K562 (cell line): ENCODE data around the gene GEMIN5. TPM values are rescaled to one million over a fixed set of nuclear protein-coding genes. Genes with fewer than 3 reads are reported as not detected.

ENCODE experiments used
- CREM ChIP-seq: IDR thresholded peaks from 2 replicates; pipeline ENCODE4 v1.6.1; 2014; ENCODE audit warnings: antibody characterized with exemption, low read depth
- NFXL1 ChIP-seq: fragments of 450-650 bp; formaldehyde crosslinking; IDR thresholded peaks from 2 replicates; pipeline ENCODE4 v1.4.0; 2021; ENCODE audit warnings: mild to moderate bottlenecking
- RBBP5 ChIP-seq: fragments of 200-600 bp; sonication (generic); IDR thresholded peaks from 2 replicates; pipeline ENCODE4 v1.6.1; 2012; ENCODE audit warnings: borderline replicate concordance, mild to moderate bottlenecking, low read length, control low read depth, inconsistent platforms; ENCODE audit not compliant: insufficient read depth, poor library complexity, severe bottlenecking
- RBFOX2 ChIP-seq: fragments of 200-400 bp; formaldehyde crosslinking; IDR thresholded peaks from 2 replicates; pipeline ENCODE4 v1.6.1; 2017; ENCODE audit warnings: low read depth, mild to moderate bottlenecking, low read length, moderate library complexity
- SOX6 ChIP-seq: fragments of 450-650 bp; IDR thresholded peaks from 2 replicates; pipeline ENCODE4 v1.6.1; 2014; ENCODE audit warnings: mild to moderate bottlenecking
- TCF7 ChIP-seq: sonication (generic); IDR thresholded peaks from 2 replicates; pipeline ENCODE4 v1.6.1; 2016; ENCODE audit warnings: antibody characterized with exemption, borderline replicate concordance
- TEAD4 ChIP-seq, 2 experiments: sonication (generic) in 1 of 2; formaldehyde crosslinking in 1 of 2; IDR thresholded peaks; 2 replicates each; pipeline versions ENCODE4 v1.6.1 to v1.8.0; 2012 to 2022; ENCODE audit warnings: borderline replicate concordance in 1 of 2, inconsistent platforms in 1 of 2, low read length in 1 of 2, mild to moderate bottlenecking in 1 of 2, missing genetic modification reagents in 1 of 2
- polyA plus RNA-seq, 8 experiments: library from polyadenylated mRNA; depleted of rRNA in 4 of 8; stranded (reverse) in 5 of 8; unstranded in 3 of 8; fragments of >200 nt; fragmentation: Nextera tagmentation in 2 of 8; fragmentation: Illumina TruSeq in 1 of 8; extraction: Ambion mirVana in 2 of 8; extraction: Trizol in 1 of 8; gene quantifications; 2 replicates each; pipeline versions ENCODE4 v1.2.1 to v1.2.3, GENCODE V29; 2011 to 2014; ENCODE audit warnings: inconsistent platforms in 1 of 8, missing spikeins in 1 of 8
- total RNA-seq, 7 experiments: library from RNA; depleted of rRNA in 6 of 7; stranded (reverse); fragments of >200 nt in 6 of 7; fragmentation: Illumina TruSeq in 2 of 7; extraction: Trizol in 2 of 7; gene quantifications; 2 replicates each; pipeline versions ENCODE4 v1.2.1 to v1.2.3, GENCODE V29; 2011 to 2021; ENCODE audit warnings: low replicate concordance in 1 of 7
- TF ChIP-seq, protein P1 (sequence below): fragments of 450-650 bp; IDR thresholded peaks from 2 replicates; pipeline ENCODE4 v1.6.1; 2016; ENCODE audit warnings: antibody characterized with exemption
- TF ChIP-seq, protein P2 (sequence below): sonication (generic); formaldehyde crosslinking; IDR thresholded peaks from 2 replicates; pipeline ENCODE4 v1.9.0; 2022; ENCODE audit warnings: mild to moderate bottlenecking, missing genetic modification reagents
- TF ChIP-seq, protein P3 (sequence below): fragments of 200-800 bp; sonication (Bioruptor generic); IDR thresholded peaks from 2 replicates; pipeline ENCODE4 v1.6.1; 2017; ENCODE audit warnings: missing genetic modification characterization, missing compliant biosample characterization

Gene GEMIN5
- total and polyA plus RNA-seq, 9 of the 15 experiments (the other 6 are each of a cell fraction or from before 2014, with no cell fraction given), result 10.3 to 48.2 (median 34.7) TPM

DNA sequence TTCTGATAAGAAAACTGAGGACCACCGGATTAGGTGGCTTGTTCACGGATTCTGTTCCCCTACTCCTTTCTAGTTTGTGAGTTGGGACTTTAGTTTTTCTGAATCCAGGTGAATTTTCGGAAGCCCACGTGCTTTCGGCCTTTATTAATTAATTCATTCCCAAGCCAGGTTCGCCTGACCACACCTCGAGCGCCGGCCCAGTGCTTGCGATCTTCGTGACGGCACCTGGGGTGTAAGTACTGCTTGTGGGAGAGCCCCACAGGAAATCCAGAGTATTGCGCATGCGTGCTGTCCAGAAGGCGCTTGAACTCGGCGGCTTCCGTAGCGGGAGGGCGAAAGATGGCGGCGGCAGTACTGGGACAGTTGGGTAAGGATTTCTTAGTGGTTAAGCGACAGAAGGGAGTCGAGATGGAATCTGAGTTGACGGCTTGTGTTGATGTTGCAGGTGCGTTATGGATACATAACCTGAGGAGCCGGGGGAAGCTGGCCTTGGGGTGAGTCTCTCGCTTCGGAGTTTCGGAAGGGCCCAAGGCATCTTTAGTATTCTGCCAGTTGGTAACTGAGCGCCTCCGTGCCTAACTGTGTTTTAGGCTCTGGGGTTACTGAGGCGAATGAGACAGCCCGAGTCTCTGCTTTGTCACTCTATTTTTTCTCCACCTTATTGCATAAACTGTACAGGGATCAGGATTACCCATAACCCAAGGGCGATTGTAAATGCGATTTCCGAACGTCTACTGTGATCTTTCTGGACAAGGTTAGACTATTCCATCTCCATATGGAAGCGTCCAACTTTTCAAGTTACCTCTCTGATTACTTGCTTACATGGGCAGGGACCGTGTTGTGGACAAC, 3.0 kb upstream of the GEMIN5 start, which contains the start of gene MRPL22 (continued):
- TF ChIP-seq, protein P1, sequence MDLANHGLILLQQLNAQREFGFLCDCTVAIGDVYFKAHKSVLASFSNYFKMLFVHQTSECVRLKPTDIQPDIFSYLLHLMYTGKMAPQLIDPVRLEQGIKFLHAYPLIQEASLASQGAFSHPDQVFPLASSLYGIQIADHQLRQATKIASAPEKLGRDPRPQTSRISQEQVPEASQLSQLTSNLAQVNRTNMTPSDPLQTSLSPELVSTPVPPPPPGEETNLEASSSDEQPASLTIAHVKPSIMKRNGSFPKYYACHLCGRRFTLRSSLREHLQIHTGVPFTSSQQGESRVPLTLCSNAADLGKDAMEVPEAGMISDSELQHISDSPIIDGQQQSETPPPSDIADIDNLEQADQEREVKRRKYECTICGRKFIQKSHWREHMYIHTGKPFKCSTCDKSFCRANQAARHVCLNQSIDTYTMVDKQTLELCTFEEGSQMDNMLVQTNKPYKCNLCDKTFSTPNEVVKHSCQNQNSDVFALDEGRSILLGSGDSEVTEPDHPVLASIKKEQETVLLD, result peak; percentile 88
- TF ChIP-seq, protein P2, sequence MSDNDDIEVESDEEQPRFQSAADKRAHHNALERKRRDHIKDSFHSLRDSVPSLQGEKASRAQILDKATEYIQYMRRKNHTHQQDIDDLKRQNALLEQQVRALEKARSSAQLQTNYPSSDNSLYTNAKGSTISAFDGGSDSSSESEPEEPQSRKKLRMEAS (CRISPR knock-in tag), result peak; percentile 79
- TF ChIP-seq TCF7, result 0 out of 2 replicates have a peak, but pooled peaks have one; percentile 38
- TF ChIP-seq NFXL1 (CRISPR knock-in tag), result 0 out of 2 replicates have a peak, but pooled peaks have one; percentile 17
- TF ChIP-seq SOX6, result no peak
- TF ChIP-seq TEAD4 (IDR thresholded peaks at IDR 0.05; ENCODE audit: low read length), result peak; percentile 50
- no peak for TF ChIP-seq TEAD4 (CRISPR knock-in tag; IDR thresholded peaks at IDR 0.05; ENCODE audit: borderline replicate concordance)
- TF ChIP-seq RBBP5, result peak; percentile 93
- TF ChIP-seq, protein P3, sequence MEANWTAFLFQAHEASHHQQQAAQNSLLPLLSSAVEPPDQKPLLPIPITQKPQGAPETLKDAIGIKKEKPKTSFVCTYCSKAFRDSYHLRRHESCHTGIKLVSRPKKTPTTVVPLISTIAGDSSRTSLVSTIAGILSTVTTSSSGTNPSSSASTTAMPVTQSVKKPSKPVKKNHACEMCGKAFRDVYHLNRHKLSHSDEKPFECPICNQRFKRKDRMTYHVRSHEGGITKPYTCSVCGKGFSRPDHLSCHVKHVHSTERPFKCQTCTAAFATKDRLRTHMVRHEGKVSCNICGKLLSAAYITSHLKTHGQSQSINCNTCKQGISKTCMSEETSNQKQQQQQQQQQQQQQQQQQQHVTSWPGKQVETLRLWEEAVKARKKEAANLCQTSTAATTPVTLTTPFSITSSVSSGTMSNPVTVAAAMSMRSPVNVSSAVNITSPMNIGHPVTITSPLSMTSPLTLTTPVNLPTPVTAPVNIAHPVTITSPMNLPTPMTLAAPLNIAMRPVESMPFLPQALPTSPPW, result peak; percentile 37; the same call in 1 of the 2 replicates
- TF ChIP-seq RBFOX2, result peak; percentile 89
- peak; percentile 40; the same call in 1 of the 2 replicates for TF ChIP-seq CREM
